HG03175 (cell line): ENCODE results near the gene MATK.
"Not testable (repeated sequence)": the region's sequence is repeated elsewhere in the genome, so short reads cannot be mapped to it uniquely, and the experiment has no call there.

Experiments
- ATAC-seq: cut with Tn5 transposase; IDR thresholded peaks from one replicate; pipeline ENCODE4 v1.9.1; 2021; ENCODE audit warnings: mild to moderate bottlenecking, moderate library complexity; ENCODE audit not compliant: unreplicated experiment

Gene MATK

DNA sequence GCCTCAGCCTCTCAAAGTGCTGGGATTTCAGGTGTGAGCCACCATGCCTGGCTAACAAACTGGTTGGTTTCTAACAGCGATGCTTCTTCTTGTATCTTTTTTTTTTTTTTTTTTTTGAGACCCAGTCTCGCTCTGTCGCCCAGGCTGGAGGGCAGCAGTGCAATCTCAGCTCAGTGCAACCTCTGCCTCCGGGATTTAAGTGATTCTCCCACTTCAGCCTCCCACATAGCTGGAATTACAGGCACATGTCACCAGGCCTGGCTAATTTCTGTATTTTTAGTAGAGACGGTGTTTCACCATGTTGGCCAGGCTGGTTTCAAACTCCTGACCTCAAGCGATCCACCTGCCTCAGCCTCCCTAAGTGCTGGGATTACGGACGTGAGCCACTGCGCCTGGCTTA is 30.0 kb upstream of the MATK start:
- not testable (repeated sequence) for ATAC-seq

- ATAC-seq: no peak
Measured at GRCh38 chr19:3814648-3815047, 28.5 kb upstream of the MATK start.

- ATAC-seq: no peak
Measured at GRCh38 chr19:3813473-3814392, 27.6 kb upstream of the MATK start.

GRCh38 chr19:3810708-3811355 is 24.7 kb upstream of the MATK start:
- ATAC-seq: no peak

GRCh38 chr19:3809881-3810707 is 23.9 kb upstream of the MATK start:
- no peak for ATAC-seq

- no peak for ATAC-seq
Measured at GRCh38 chr19:3808420-3809143, 22.4 kb upstream of the MATK start.

GRCh38 chr19:3807574-3808354 is 21.6 kb upstream of the MATK start:
- ATAC-seq: no peak

DNA sequence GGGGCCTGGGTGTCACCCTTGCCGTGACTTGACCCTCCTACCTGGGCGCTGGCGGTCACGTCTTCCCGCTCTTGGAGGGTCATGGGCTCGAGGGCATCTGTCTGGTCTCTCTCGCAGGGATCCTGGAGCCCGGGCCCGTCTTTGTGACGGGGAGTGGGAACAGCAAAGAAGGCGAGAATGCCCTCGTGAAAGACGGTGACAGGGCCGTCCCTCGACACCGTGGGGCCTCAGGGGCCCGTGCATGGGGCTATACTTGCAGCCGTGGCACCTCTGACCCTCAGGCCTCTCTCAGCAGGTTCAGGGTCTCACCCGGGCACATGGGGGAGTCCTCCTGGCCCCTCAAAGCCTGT is 20.9 kb upstream of the MATK start:
- no peak for ATAC-seq

DNA sequence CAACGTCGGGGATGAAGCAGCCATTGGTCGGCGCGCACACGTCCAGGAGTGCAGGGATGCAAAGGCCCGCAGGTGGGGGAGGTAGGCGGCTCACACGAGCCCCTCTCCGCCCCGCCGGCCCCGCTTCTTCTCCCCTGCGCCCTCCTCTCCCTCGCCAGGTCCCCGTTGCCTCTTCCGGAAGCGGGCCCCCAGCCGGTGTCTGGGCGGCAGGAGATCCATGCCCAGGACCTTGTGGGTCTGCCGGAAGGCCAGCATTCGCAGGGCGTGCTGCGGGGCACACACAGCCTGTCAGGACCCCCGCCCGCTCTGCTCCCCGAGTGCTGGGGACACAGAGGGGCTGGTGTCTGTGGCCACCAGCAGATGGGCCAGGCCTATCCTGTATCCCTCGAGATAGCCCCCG is 19.7 kb upstream of the MATK start:
- no peak for ATAC-seq

DNA sequence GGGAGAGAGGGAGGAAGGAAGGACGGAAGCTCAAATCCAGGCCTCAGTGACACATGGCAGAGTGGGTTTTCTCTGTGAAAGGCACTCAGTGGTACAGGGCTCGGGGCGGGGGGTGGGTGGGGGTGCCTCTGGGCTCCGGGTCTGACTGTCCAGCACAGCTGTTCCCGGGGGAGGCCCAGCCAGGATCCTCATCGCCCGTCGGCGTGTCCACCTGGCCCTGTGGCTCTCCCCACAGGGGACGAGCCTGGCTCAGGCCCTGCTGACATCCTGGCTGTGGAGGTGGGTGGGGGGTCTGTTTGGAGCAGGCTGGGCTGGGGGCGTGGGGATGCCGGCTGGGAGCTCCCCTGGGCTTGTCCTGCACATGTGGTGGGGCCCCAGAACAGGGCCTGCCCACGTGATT is 18.2 kb upstream of the MATK start:
- no peak for ATAC-seq

GRCh38 chr19:3803986-3804385 is 17.8 kb upstream of the MATK start:
- no peak for ATAC-seq

- no peak for ATAC-seq
Measured at GRCh38 chr19:3803114-3803888, 17.1 kb upstream of the MATK start.

- ATAC-seq: no peak
Measured at GRCh38 chr19:3801412-3802096, 15.4 kb upstream of the MATK start.

DNA sequence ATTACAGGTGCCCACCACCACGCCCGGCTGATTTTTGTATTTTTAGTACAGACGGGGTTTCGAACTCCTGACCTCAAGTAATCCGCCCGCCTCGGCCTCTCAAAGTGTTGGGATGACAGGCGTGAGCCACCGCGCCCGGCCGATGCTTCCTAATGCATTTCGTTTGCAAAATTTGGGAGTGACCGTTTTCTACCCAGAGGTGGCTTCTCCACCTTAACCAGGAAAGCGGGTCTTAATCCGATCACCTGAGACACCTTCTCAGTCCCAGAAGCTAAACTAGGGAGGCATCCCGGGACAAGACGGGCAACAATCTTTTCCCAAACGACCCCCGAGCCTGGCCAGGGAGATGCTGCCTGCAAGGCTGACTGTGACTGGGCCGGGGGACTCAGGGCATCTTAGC is 14.8 kb upstream of the MATK start:
- ATAC-seq: no peak

GRCh38 chr19:3798137-3798536 is 12.0 kb upstream of the MATK start:
- no peak for ATAC-seq

DNA sequence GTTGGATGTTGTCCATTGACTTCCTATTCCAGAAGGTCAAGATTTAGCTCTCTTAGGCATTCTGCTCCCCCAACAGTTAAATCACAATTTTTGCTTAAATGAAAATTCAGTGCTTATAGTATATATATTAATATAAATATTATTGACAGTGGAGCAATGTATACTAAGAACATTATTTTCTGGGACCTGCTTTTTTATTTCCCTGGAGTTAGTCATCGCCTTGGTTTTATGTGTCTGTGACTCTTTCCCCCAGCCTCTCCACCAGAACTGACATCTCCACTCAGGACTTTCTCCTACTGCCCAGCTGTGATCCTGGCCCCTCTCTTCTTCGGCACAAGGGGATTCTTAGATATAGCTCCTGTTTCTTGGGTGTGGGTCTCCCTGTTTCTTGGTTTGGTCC is 10.2 kb upstream of the MATK start:
- no peak for ATAC-seq

DNA sequence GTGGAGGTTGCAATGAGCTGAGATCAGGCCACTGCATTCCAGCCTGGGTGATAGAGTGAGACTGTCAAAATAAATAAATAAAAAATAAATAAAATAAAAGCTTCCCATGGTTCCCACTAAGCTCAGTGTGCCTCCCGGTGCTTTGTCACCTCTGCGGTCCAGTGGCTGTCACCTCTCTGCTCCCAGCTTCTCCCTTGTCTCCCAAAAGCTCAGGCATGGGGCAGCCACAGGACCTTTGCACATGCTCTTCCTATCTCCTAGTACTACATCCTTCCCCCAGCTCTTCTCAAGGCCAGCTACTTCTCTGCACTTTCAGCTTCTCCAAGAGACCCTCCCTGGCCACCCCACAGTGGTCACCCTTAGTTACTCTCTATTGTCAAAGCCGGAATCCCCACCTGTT is 7.6 kb upstream of the MATK start:
- no peak for ATAC-seq

DNA sequence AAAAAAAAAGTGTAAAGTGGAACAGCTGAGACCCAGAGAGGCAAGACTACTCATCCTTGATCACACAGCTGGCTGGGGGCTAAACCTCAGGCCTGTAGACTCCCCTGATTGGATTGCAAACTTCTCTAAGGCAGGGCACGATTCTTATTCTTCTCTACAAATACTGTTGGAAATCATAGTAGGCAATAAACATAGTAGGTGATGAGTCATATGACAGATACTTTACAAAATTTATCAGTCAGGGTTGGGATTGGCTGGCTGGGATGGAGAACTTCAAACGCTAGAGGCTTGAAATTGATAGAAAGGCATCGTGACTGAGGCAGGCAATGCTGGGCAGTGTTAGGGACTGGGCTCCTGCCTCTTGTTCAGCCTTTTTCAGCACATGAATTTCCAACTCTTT is 5.9 kb upstream of the MATK start:
- ATAC-seq: no peak

DNA sequence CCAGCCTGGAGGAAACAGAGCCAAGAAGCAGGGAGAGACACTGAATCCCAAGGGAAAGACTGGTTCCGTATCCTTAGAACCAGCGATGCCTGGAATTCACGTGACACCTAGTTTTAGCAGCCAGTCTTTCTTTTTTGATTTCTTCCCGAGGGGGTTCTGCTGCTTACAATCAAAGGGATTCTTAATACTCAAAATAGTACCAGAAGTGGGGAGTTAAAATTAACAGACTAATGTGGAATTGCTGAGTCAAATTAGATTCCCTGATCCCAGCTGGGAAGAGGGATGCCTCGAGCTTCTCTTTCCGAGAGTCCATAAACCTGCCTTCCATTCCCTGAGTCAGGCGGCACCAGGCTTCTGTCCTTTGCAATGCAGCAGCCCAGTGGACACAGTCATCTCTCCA is 4.8 kb upstream of the MATK start:
- ATAC-seq: no peak
